HG02943 (cell line): Measurements from ENCODE around the gene MDM2.
"Not testable (repeated sequence)": the region's sequence is repeated elsewhere in the genome, so short reads cannot be mapped to it uniquely, and the experiment has no call there.

Experiments
- ATAC-seq: cut with Tn5 transposase; IDR thresholded peaks from one replicate; pipeline ENCODE4 v1.9.1; 2021; ENCODE audit warnings: mild to moderate bottlenecking, low read depth, moderate library complexity; ENCODE audit not compliant: unreplicated experiment

The MDM2 gene

GRCh38 chr12:68785358-68785757 lies 22.6 kb upstream of the MDM2 start:
- ATAC-seq, result no peak

DNA sequence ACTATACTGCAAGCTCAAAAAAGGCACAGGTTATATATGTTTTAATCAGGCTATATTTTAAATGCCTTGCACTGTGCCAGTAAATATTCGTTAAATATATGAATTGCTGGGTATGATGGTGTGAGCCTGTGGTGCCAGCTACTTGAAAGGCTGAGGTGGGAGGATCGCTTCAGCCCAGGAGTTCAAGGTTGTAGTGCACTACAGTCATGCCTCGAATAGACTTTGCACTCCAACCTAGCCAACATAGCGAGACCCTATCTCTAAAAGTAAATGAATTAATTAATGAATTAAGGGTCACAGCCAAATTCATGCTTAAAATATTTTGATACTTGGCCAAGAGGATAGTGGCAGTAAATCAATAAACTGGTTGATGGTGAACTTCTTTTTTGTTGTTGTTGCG lies 22.2 kb upstream of the MDM2 start:
- ATAC-seq, result no peak

GRCh38 chr12:68786929-68787328 lies 21.0 kb upstream of the MDM2 start:
- ATAC-seq, result no peak

GRCh38 chr12:68788554-68789143 lies 19.3 kb upstream of the MDM2 start:
- no peak for ATAC-seq

- ATAC-seq, result no peak
These were observed 18.7 kb upstream of the MDM2 start for GRCh38 chr12:68789144-68789878.

- ATAC-seq, result no peak
These were observed 17.7 kb upstream of the MDM2 start for GRCh38 chr12:68790081-68790951.

GRCh38 chr12:68790952-68791234 lies 17.1 kb upstream of the MDM2 start:
- no peak for ATAC-seq

DNA sequence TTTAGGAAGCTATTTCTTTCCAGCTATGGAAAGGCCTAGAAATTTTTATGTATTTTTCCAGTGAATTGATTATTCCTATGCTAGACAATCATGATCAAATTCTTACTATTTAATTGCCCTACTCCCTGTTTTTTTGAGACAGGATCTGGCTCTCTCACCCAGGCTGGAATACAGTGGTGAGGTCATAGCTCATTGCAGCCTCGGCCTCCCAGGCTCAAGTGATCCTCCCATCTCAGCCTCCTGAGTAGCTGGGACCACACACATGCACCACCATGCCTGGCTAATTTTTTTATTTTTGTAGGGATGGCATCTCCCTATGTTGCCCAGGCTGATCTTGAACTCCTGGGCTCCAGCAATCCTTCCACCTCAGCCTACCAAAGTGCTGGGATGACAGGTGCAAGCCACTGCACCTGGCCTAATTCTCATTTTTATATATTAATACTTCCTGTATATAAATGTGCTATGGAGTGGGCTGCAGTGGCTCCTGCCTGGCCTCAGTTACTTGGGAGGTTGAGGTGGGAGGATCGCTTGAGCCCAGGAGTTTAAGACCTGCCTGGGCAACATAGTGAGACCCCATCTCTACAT lies 16.0 kb upstream of the MDM2 start:
- no peak for ATAC-seq

GRCh38 chr12:68792952-68793351 lies 15.0 kb upstream of the MDM2 start:
- peak; percentile 81 for ATAC-seq

- no peak for ATAC-seq
These were observed 14.5 kb upstream of the MDM2 start for GRCh38 chr12:68793436-68793835.

DNA sequence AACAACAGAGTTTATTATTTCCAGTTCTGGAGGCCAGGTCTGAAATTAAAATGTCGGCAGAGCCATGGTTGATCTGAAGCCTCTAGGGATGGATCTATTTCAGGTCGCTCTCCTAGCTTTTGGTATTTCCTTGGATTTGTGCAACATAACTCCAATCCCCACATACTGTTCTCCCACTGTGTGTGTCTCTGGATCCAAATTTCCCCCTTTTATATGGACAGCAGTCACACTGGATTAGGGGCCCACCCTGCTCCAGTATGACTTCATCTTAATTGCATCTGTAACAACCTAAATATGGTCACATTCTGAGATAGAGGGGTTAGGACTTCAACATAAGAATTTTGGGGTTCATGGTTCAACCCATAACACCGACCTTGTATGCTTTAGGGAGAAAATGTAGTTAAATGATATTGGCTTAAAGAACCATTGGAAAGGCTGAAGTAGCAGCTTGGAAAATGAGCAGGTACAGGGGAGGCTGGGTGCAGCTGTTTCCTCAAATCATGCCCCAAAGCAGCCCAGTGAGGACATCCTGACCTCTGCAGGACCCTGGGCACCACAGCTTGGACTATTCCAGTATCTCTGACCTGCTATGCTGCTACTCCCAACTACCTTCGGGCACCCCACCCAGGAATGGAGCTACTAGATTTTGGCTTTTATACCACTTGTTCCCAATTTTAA lies 13.9 kb upstream of the MDM2 start:
- no peak for ATAC-seq

DNA sequence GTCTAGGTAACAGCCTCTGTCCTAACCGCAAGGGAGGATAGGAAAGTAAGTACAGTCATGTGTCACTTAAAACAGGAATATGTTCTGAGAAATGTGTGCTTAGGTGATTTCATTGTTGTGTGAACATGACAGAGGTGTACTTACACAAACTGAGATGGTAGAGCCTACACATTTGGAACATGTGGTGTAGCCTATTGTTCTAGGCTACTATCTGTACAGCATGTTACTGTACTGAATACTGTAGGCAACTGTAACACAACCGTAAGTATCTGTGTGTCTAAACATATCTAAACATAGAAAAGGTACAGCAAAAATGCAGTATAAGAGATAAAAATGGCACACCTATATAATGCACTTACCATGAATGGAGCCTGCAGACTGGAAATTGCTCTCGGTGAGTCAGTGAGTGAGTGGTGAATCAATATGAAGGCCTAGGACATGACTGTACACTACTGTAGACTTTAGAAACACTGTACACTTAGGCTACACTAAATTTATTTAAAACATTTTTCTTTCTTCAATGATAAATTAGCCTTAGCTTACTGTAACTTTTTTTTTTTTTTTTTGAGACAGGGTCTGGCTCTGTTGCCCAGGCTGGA lies 13.2 kb upstream of the MDM2 start:
- no peak for ATAC-seq

- no peak for ATAC-seq
These were observed 11.6 kb upstream of the MDM2 start for GRCh38 chr12:68796399-68796798.

DNA sequence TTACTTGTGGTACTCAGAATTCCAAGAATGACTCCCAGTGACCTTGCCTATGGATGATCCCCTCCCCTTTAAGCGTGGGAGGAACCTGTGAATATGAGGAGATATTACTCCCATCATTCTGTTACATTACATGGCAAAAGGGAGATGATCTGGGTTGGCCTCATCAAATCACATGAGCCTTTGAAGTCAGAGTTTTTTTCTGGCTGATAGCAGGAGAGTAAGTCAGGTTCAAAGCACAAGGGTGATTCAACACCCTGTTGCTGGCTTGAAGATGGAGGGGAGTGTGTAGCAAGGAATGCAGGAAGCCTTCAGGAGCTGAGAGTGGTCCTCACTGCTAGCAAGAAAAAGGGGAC lies 9.1 kb upstream of the MDM2 start:
- ATAC-seq, result no peak

GRCh38 chr12:68800294-68800693 lies 7.7 kb upstream of the MDM2 start:
- ATAC-seq, result no peak

DNA sequence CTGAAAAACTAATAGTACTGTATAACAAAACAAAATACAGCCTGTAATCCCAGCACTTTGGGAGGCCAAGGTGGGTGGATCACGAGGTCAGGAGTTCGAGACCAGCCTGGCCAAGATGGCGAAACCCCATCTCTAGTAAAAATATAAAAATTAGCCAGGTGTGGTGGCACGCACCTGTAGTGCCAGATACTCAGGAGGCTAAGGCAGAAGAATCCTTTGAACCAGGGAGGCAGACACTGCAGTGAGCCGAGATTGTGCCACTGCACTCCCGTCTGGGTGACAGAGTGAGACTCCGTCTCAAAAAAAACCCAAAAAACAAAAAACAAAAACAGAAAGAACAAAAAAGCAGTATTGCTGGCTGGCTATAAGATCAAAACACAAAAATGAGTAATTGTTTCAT lies 6.9 kb upstream of the MDM2 start:
- ATAC-seq, result not testable (repeated sequence)

DNA sequence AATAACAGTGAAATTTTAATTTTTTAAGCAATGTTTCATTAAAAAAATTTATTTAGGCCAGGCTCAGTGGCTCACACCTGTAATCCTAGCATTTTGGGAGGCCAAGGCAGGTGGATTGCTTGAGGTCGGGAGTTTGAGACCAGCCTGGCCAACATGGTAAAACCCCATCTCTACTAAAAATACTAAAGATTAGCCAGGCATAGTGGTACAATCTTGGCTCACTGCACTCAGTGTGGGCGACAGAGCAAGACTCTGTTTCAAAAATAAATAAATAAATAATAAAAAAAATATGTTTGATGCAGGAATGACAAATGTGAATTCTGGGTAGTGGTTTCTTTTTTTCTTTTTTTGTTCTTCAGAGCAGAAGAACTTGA lies 5.6 kb upstream of the MDM2 start:
- ATAC-seq, result not testable (repeated sequence)

DNA sequence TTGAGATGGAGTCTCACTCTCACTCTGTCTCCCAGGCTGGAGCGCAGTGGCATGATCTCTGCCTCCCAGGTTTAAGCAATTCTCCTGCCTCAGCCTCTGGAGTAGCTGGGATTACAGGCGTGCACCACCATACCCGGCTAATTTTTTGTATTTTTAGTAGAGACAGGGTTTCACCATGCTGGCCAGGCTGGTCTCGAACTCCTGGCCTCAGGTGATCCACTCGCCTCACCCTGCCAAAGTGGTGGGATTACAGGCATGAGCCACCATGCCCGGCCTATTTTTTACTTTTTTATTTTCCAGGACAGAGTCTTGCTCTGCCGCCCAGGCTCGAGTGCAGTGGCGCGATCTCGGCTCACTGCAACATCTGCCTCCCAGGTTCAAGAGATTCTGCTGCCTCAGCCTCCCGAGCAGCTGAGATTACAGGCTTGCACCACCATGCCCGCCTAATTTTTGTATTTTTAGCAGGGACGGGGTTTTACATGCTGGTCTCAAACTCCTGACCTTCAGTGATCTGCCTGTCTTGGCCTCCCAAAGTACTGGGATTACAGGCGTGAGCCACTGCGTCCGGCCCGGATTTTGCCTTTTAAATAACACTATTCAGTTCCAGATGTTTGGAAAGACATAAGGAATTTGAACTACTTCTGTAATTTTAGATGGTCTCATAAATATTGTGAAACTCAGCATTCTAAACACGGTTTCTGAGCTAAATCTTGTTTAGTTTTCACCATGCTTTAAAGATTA lies 4.9 kb upstream of the MDM2 start:
- ATAC-seq, result not testable (repeated sequence)

DNA sequence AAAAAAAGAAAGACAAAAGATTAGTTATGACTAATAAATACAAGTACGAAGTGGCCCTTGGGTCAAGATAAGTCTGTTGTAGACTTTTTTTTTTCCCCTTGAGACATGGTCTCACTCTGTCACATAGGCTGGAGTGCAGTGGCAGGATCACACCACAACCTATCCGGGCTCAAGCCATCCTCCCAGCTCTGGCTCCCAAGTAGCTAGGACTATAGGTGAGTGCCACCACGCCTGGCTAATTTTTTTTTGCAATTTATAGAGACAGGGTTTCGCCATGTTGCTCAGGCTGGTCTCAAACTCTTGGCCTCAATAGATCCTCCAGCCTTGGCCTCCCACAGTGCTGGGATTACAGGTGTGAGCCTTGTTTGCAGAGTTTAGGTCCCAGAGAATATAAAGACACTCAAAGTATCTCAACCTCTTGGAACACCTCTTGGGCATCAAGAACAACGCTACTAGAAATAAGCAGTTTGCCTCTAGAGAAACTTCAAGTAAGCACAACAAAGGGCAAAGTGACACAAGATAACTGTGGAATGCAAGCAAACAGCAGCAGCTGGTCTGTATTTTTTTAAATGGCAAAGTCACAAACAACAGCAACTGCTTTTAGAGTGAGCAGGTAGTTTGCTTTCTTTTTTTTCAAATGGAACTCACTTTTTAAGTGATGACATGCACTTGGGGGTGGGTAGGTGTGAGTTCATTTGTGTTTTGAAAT lies 3.9 kb upstream of the MDM2 start:
- ATAC-seq, result no peak
